SU-DHL-6 (cell line): Measurements from ENCODE around the gene FKBP1A.

Experiments
- EZH2phosphoT487 ChIP-seq: fragments of 200-600 bp; sonication (generic), shearing (Covaris generic); conservative IDR thresholded peaks from 2 replicates; pipeline ENCODE4 v1.6.1; 2018; ENCODE audit warnings: mild to moderate bottlenecking, antibody characterized with exemption, low read length, moderate library complexity, mixed read lengths
- TF ChIP-seq, protein P1 (sequence below): fragments of 200-600 bp; sonication (generic); IDR thresholded peaks from one replicate; pipeline ENCODE4 v1.5.1; 2017; ENCODE audit warnings: antibody characterized with exemption, mild to moderate bottlenecking, low read length, moderate library complexity; ENCODE audit not compliant: insufficient read depth, poor library complexity, severe bottlenecking

DNA sequence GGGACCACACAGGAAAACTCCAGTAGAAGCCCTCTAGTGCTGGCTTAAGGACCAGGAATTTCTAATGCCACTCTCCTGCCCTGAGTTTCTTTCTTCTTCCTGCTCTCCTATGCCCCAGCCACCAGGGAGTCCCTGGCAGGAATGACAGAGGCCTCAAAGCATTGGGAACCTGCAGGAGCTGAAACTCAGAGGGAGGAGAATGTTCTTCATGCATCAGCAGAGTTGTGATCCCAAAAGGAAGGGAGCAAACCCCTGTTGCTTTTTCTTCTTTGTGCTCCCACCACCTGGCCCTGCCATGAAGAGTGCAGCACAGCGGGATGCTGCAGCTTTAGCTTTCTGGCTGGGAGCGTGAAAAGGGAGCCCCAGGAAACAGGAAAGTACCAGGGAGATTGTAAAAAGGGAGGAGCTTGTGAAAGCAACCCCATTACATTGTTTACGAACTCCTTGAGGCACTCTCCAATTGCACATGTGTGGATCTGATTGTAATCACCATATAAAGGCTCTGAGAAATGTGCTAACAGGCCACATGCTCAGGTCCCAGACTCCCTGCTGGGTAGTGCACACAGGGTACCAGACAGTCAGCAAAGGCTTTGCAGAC, 34.7 kb upstream of the FKBP1A start:
- TF ChIP-seq, protein P1, sequence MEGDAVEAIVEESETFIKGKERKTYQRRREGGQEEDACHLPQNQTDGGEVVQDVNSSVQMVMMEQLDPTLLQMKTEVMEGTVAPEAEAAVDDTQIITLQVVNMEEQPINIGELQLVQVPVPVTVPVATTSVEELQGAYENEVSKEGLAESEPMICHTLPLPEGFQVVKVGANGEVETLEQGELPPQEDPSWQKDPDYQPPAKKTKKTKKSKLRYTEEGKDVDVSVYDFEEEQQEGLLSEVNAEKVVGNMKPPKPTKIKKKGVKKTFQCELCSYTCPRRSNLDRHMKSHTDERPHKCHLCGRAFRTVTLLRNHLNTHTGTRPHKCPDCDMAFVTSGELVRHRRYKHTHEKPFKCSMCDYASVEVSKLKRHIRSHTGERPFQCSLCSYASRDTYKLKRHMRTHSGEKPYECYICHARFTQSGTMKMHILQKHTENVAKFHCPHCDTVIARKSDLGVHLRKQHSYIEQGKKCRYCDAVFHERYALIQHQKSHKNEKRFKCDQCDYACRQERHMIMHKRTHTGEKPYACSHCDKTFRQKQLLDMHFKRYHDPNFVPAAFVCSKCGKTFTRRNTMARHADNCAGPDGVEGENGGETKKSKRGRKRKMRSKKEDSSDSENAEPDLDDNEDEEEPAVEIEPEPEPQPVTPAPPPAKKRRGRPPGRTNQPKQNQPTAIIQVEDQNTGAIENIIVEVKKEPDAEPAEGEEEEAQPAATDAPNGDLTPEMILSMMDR: no peak
- TF ChIP-seq EZH2phosphoT487: no peak
